K562 (cell line): Measurements from ENCODE around the gene TMED6. TPM values are rescaled to one million over a fixed set of nuclear protein-coding genes. Genes with fewer than 3 reads are reported as not detected.

Experiments
- ATAC-seq: fragments of 200-7000 bp; cut with Tn5 transposase; 3 replicates; pipeline ENCODE4 v1.9.1; 2020; ENCODE audit warnings: moderate library complexity
- BruUV-seq: library from RNA; stranded (reverse); fragments of 400-500 nt; replicated peaks from 2 replicates; lab custom pipeline; 2021; lab: Mats Ljungman, UMichigan
- CTCF ChIA-PET: fragments of 300-600 bp; formaldehyde crosslinking; extraction: SDS; loops from one replicate; lab custom pipeline; 2021; ENCODE audit warnings: low intra/inter-chr PET ratio; lab: Yijun Ruan, JAX
- POLR2A ChIA-PET: fragments of 300-600, 350-650 bp; sonication (Branson Sonifier 250); formaldehyde crosslinking; extraction: SDS; loops from one replicate; lab custom pipeline; 2021; ENCODE audit warnings: antibody characterized with exemption, inconsistent platforms; lab: Yijun Ruan, JAX
- DNase-seq, 4 experiments: peaks; one replicate each; pipeline versions ENCODE4 v3.0.0 to v3.0.0-alpha.2; 2011 to 2018; ENCODE audit warnings: low spot score in 3 of 4, mixed read lengths in 3 of 4; ENCODE audit errors: extremely low read depth in 1 of 4
- FAIRE-seq: peaks from 2 replicates; lab custom pipeline; 2011; peaks lifted over from hg19 to GRCh38; lab: Jason Lieb, UNC
- H2AFZ ChIP-seq: 2 replicates; pipeline ENCODE4 v1.6.0; 2011; ENCODE audit warnings: low read depth, low read length, control low read depth, inconsistent platforms
- H3K27ac ChIP-seq: fragments of 200-600 bp; 3 replicates; pipeline ENCODE4 v1.8.0; 2011; ENCODE audit warnings: low read depth, mild to moderate bottlenecking, control low read depth, inconsistent platforms, low read length, moderate library complexity, mixed read lengths; ENCODE audit errors: extremely low read depth
- H3K27me3 ChIP-seq, 2 experiments: fragments of 300-600 bp in 1 of 2; 2 replicates in 1 of 2; 3 replicates in 1 of 2; pipeline versions ENCODE4 v1.6.0 to v1.8.0; 2011; ENCODE audit warnings: inconsistent platforms in 2 of 2, low read length in 2 of 2, mild to moderate bottlenecking in 1 of 2, mixed read lengths in 1 of 2, moderate library complexity in 1 of 2; ENCODE audit not compliant: control insufficient read depth in 2 of 2, insufficient read depth in 2 of 2
- H3K36me3 ChIP-seq: fragments of 300-600 bp; 3 replicates; pipeline ENCODE4 v1.8.0; 2011; ENCODE audit warnings: mild to moderate bottlenecking, low read length, inconsistent platforms; ENCODE audit not compliant: control insufficient read depth, insufficient read depth
- H3K4me1 ChIP-seq, 2 experiments: fragments of 200-600 bp in 1 of 2; replicated peaks in 1 of 2; 2 replicates in 1 of 2; 3 replicates in 1 of 2; pipeline versions ENCODE4 v1.5.1 to v1.8.0; 2011; ENCODE audit warnings: inconsistent platforms in 2 of 2, low read length in 2 of 2, mild to moderate bottlenecking in 1 of 2, mixed read lengths in 1 of 2, moderate library complexity in 1 of 2; ENCODE audit not compliant: control insufficient read depth in 2 of 2, insufficient read depth in 2 of 2
- H3K4me2 ChIP-seq: 2 replicates; pipeline ENCODE4 v1.6.1; 2011; ENCODE audit warnings: low read length, control low read depth, inconsistent platforms, mixed read lengths; ENCODE audit not compliant: insufficient read depth
- H3K4me3 ChIP-seq: fragments of 200-600 bp; sonication (generic), shearing (Covaris generic); 2 replicates; pipeline ENCODE4 v1.5.1; 2016; ENCODE audit warnings: control low read depth, inconsistent platforms
- H3K79me2 ChIP-seq: fragments of 200-600 bp; 3 replicates; pipeline ENCODE4 v1.8.0; 2011; ENCODE audit warnings: low read length, inconsistent platforms; ENCODE audit not compliant: control insufficient read depth, insufficient read depth
- H3K9ac ChIP-seq, 2 experiments: 2 replicates each; pipeline versions ENCODE4 v1.6.0 to v1.6.1; 2011; ENCODE audit warnings: low read depth in 2 of 2, low read length in 2 of 2, control low read depth in 1 of 2, inconsistent platforms in 1 of 2, mild to moderate bottlenecking in 1 of 2, mixed read lengths in 1 of 2; ENCODE audit not compliant: insufficient read depth in 1 of 2
- H3K9me1 ChIP-seq: one replicate; pipeline ENCODE4 v1.6.0; 2011; ENCODE audit warnings: inconsistent platforms, mild to moderate bottlenecking, low read length, moderate library complexity; ENCODE audit not compliant: control insufficient read depth, insufficient read depth
- H3K9me3 ChIP-seq: replicated peaks from 2 replicates; pipeline ENCODE4 v1.5.1; 2011; ENCODE audit warnings: low read depth, low read length, inconsistent platforms; ENCODE audit not compliant: control insufficient read depth, insufficient read depth
- H4K20me1 ChIP-seq: replicated peaks from 2 replicates; pipeline ENCODE4 v1.6.1; 2011; ENCODE audit warnings: low read length, inconsistent platforms, mixed read lengths; ENCODE audit not compliant: control insufficient read depth, insufficient read depth
- FOSL1 ChIP-seq: fragments of 200-800 bp; sonication (Bioruptor generic); conservative IDR thresholded peaks from 2 replicates; pipeline ENCODE4 v1.6.1; 2016; ENCODE audit warnings: missing genetic modification characterization, missing compliant biosample characterization
- JUND ChIP-seq, 2 experiments: IDR thresholded peaks; 2 replicates in 1 of 2; 3 replicates in 1 of 2; pipeline ENCODE4 v1.6.1; 2011; ENCODE audit warnings: borderline replicate concordance in 2 of 2, low read depth in 2 of 2, low read length in 2 of 2, improper control_type of control experiment in 1 of 2, missing biosample characterization in 1 of 2, missing genetic modification characterization in 1 of 2, missing genetic modification reagents in 1 of 2
- TCFL5 ChIP-seq: fragments of 250-450 bp; sonication (Bioruptor Pico); conservative IDR thresholded peaks from 2 replicates; pipeline ENCODE4 v1.6.1; 2021; ENCODE audit warnings: mild to moderate bottlenecking, moderate library complexity, matching md5 sums
- WGBS: fragments of 100-300 bp; shearing (Covaris generic); methylation state at CpG from one replicate; pipeline ENCODE4 v1.1.6; 2016; ENCODE audit warnings: low coverage, mixed read lengths; ENCODE audit not compliant: insufficient coverage; ENCODE audit errors: missing lambda C conversion rate; 5-methylcytosine and 5-hydroxymethylcytosine counted together
- in situ Hi-C: fragments of 300-500 bp; cut with MboI; formaldehyde crosslinking; loops from 4 replicates; pipeline ENCODE4 v1.15.0; 2018; ENCODE audit warnings: inconsistent platforms, mixed read lengths
- intact Hi-C: fragments of 100-400 bp; cut with micrococcal nuclease; formaldehyde crosslinking; loops from 2 replicates; pipeline ENCODE4 v1.14.2; 2022
- polyA plus RNA-seq, 8 experiments: library from polyadenylated mRNA; depleted of rRNA in 4 of 8; stranded (reverse) in 5 of 8; unstranded in 3 of 8; fragments of >200 nt; fragmentation: Nextera tagmentation in 2 of 8; fragmentation: Illumina TruSeq in 1 of 8; extraction: Ambion mirVana in 2 of 8; extraction: Trizol in 1 of 8; gene quantifications; 2 replicates each; pipeline versions ENCODE4 v1.2.1 to v1.2.3, GENCODE V29; 2011 to 2014; ENCODE audit warnings: inconsistent platforms in 1 of 8, missing spikeins in 1 of 8
- total RNA-seq, 7 experiments: library from RNA; depleted of rRNA in 6 of 7; stranded (reverse); fragments of >200 nt in 6 of 7; fragmentation: Illumina TruSeq in 2 of 7; extraction: Trizol in 2 of 7; gene quantifications; 2 replicates each; pipeline versions ENCODE4 v1.2.1 to v1.2.3, GENCODE V29; 2011 to 2021; ENCODE audit warnings: low replicate concordance in 1 of 7
- TF ChIP-seq, protein P1 (sequence below): fragments of 200-800 bp; sonication (Bioruptor generic); IDR thresholded peaks from 2 replicates; pipeline ENCODE4 v1.6.1; 2017; ENCODE audit warnings: missing genetic modification characterization, missing compliant biosample characterization

Gene TMED6
- total and polyA plus RNA-seq, 9 of the 15 experiments (the other 6 are each of a cell fraction or from before 2014, with no cell fraction given), result 0.14 to 0.45 (median 0.25) TPM; not detected in 2

DNA sequence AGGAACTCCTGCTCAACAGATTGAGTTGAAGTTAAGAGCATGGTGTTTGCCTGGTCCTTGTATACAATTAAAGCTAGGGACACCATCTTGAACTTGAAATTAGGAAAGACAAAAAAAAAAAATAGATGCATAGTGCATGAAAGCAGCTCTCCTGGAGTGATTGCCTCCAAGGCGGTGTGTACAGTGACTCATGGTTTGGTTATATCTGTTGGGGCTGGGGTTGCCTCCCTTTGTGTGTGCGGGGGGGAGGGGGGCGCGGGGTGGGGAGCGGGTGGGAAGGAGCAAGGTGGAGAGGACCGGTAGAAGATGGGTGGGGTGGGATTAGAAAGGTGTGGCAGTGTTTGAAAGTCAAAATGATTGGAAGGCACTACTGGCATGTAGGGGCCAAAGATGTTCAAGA is 3.4 kb downstream of the TMED6 start:
- peak; percentile 33; the same call in 1 of the 2 replicates for TF ChIP-seq JUND (IDR thresholded peaks at IDR 0.05; ENCODE audit: borderline replicate concordance, low read depth, low read length)
- no peak for TF ChIP-seq JUND (tag; IDR thresholded peaks at IDR 0.05; ENCODE audit: borderline replicate concordance, low read depth, low read length)
- 0 out of 2 replicates have a peak, but pooled peaks have one; percentile 36 for TF ChIP-seq FOSL1 (tag)
- no peak for TF ChIP-seq TCFL5 (CRISPR knock-in tag)
- TF ChIP-seq, protein P1, sequence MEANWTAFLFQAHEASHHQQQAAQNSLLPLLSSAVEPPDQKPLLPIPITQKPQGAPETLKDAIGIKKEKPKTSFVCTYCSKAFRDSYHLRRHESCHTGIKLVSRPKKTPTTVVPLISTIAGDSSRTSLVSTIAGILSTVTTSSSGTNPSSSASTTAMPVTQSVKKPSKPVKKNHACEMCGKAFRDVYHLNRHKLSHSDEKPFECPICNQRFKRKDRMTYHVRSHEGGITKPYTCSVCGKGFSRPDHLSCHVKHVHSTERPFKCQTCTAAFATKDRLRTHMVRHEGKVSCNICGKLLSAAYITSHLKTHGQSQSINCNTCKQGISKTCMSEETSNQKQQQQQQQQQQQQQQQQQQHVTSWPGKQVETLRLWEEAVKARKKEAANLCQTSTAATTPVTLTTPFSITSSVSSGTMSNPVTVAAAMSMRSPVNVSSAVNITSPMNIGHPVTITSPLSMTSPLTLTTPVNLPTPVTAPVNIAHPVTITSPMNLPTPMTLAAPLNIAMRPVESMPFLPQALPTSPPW (CRISPR knock-in tag), result peak; percentile 33; the same call in 1 of the 2 replicates
- Histone ChIP-seq H3K36me3 (peaks cover 19% of the 10 kb centered on the region), H3K9me1 (no peaks in the 10 kb centered on the region), H3K27me3 (no peaks in the 10 kb centered on the region), H3K4me3 (no peak overlapping the region), H3K79me2 (no peaks in the 10 kb centered on the region; the same call in 2 of the 3 replicates), H3K9ac (no peak overlapping the region), H3K27ac (no peak overlapping the region), H2AFZ (no peak overlapping the region), H3K4me2 (no peak overlapping the region), H4K20me1 (peaks cover 4% of the 10 kb centered on the region; the same call in 1 of the 2 replicates), H3K4me1 (no peaks in the 10 kb centered on the region; a peak in 1 of 5 replicates), H3K9me3 (no peaks in the 10 kb centered on the region)
- DNase-seq, result peak; percentile 42 to 52 (median 46)
- in situ Hi-C loops, result no loop called here
- no peak for FAIRE-seq
- no CpG with 5 or more reads among the region's 6 CpGs for WGBS
- peak; percentile 69 for ATAC-seq
- CTCF ChIA-PET, result no interaction called here
- POLR2A ChIA-PET, result interaction anchor here (0.5 kb wide), 1 partner anchor 30 kb away, joined by 3 read pairs; no protein-coding TSS in a partner anchor
- BruUV-seq, result no TSS peak
- intact Hi-C loops, result no loop called here
